Skeletal muscle satellite cell (primary cell): ENCODE measurements around the gene DSP.

Experiments used
- H3K27me3 ChIP-seq: 2 replicates; pipeline ENCODE4 v1.7.0; 2013; ENCODE audit warnings: low read length; ENCODE audit not compliant: control insufficient read depth, insufficient read depth
- H3K36me3 ChIP-seq: 2 replicates; pipeline ENCODE4 v1.7.0; 2013; ENCODE audit warnings: mild to moderate bottlenecking, control low read depth, low read length; ENCODE audit not compliant: insufficient read depth
- H3K4me1 ChIP-seq: 2 replicates; pipeline ENCODE4 v1.7.0; 2013; ENCODE audit warnings: low read length; ENCODE audit not compliant: control insufficient read depth, insufficient read depth
- H3K4me2 ChIP-seq: 2 replicates; pipeline ENCODE4 v1.7.0; 2013; ENCODE audit warnings: mild to moderate bottlenecking, low read length
- H3K4me3 ChIP-seq: 2 replicates; pipeline ENCODE4 v1.7.0; 2013; ENCODE audit warnings: low read length
- H3K9ac ChIP-seq: 2 replicates; pipeline ENCODE4 v1.7.0; 2013; ENCODE audit warnings: mild to moderate bottlenecking, low read depth, low read length, moderate library complexity
- H3K9me3 ChIP-seq: replicated peaks from 2 replicates; pipeline ENCODE4 v1.7.0; 2013; ENCODE audit warnings: mild to moderate bottlenecking, control low read depth, low read length

Gene DSP

GRCh38 chr6:7550433-7550801 lies 8.9 kb downstream of the DSP start:
- Histone ChIP-seq H3K9me3 (no peaks in the 10 kb centered on the region), H3K36me3 (no peaks in the 10 kb centered on the region), H3K4me3 (no peak overlapping the region), H3K4me1 (peaks cover 3% of the 10 kb centered on the region), H3K4me2 (no peak overlapping the region), H3K9ac (no peak overlapping the region), H3K27me3 (no peaks in the 10 kb centered on the region)

- Histone ChIP-seq H3K4me2 (no peak overlapping the region), H3K4me3 (no peak overlapping the region), H3K4me1 (no peaks in the 10 kb centered on the region), H3K9ac (no peak overlapping the region), H3K36me3 (no peaks in the 10 kb centered on the region), H3K27me3 (no peaks in the 10 kb centered on the region), H3K9me3 (no peaks in the 10 kb centered on the region)
Observed at GRCh38 chr6:7554533-7555275, 13.2 kb downstream of the DSP start.

GRCh38 chr6:7555671-7556070 lies 14.2 kb downstream of the DSP start:
- Histone ChIP-seq H3K4me1 (no peaks in the 10 kb centered on the region), H3K9ac (no peak overlapping the region), H3K4me2 (no peak overlapping the region), H3K36me3 (no peaks in the 10 kb centered on the region), H3K9me3 (no peaks in the 10 kb centered on the region), H3K4me3 (no peak overlapping the region), H3K27me3 (no peaks in the 10 kb centered on the region)

DNA sequence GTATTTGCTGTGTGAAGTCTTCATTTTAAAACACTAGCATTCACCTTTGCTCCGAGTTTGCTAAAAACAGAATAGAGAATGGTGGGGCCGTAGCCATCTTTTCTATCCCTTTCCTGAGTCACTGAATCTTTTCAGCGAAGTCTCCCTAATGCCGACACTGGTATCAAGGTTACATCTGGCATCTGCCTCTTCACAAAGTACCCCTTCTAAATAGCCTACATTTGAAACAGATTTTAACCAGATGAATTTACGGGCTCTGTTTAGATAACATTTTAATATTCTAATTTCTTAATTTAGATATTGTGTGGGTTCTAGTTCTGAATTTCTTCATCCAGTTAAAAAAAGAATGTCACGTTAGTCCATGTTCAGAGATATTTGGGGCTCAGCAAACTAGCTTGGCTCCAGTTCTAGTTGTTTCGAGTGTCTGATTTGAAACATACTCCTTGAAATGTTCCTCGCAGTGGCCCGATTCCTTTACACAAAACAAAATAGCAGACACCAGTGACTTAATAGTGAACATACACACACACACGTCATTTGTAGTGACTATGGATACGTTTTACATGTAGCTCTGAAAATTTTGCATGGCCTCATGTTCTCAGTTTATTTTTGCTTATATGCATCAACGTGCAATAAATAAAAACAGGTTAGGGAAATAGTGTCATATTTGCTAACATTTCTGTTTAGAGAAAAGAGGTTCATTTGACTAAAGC lies 15.1 kb downstream of the DSP start:
- Histone ChIP-seq H3K9me3 (no peaks in the 10 kb centered on the region), H3K36me3 (no peaks in the 10 kb centered on the region), H3K27me3 (no peaks in the 10 kb centered on the region), H3K4me1 (no peaks in the 10 kb centered on the region), H3K9ac (no peak overlapping the region), H3K4me2 (no peak overlapping the region), H3K4me3 (no peak overlapping the region)

- Histone ChIP-seq H3K9ac (no peak overlapping the region), H3K9me3 (no peaks in the 10 kb centered on the region), H3K4me1 (no peaks in the 10 kb centered on the region), H3K4me2 (no peak overlapping the region), H3K27me3 (no peaks in the 10 kb centered on the region), H3K4me3 (no peak overlapping the region), H3K36me3 (no peaks in the 10 kb centered on the region)
Observed at GRCh38 chr6:7557652-7558051, 16.2 kb downstream of the DSP start.

DNA sequence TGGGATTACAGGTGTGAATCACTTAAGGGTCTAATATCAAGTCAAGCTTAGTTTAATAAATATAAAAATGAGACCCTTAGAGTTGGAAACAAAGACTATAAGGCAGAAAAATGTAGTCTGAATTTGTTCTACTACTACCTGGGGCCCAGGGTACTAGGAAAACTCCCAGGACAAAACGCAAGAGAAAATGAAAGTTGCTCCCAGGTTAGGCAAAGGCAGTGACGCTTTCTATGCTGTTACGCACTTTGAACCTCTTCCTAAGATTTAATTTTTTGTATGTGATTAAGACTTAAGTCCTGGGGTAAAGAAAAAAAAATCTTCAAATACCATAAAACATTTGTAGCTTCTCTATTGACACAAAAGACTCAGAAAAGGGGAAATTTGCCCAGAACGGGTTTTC lies 17.3 kb downstream of the DSP start:
- H3K36me3 ChIP-seq = no peaks in the 10 kb centered on the region
- H3K9me3 ChIP-seq = no peaks in the 10 kb centered on the region
- no peaks in the 10 kb centered on the region for H3K4me1 ChIP-seq
- H3K4me3 ChIP-seq = no peak overlapping the region
- H3K4me2 ChIP-seq = no peak overlapping the region
- no peaks in the 10 kb centered on the region for H3K27me3 ChIP-seq
- H3K9ac ChIP-seq = no peak overlapping the region

DNA sequence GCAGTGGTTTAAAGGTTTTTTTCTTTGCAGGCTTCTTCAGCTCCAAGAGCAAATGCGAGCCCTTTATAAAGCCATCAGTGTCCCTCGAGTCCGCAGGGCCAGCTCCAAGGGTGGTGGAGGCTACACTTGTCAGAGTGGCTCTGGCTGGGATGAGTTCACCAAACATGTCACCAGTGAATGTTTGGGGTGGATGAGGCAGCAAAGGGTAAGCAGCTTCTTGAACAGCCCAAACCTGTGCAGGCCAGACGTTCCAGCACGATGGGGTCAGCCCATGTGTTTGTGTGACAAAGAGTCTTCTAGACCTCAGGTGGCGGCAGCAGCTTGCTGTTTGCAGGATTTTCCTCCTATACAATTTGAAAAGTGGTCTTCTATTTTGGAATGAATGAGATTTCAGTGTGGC lies 17.7 kb downstream of the DSP start:
- Histone ChIP-seq H3K4me3 (no peak overlapping the region), H3K27me3 (no peaks in the 10 kb centered on the region)

DNA sequence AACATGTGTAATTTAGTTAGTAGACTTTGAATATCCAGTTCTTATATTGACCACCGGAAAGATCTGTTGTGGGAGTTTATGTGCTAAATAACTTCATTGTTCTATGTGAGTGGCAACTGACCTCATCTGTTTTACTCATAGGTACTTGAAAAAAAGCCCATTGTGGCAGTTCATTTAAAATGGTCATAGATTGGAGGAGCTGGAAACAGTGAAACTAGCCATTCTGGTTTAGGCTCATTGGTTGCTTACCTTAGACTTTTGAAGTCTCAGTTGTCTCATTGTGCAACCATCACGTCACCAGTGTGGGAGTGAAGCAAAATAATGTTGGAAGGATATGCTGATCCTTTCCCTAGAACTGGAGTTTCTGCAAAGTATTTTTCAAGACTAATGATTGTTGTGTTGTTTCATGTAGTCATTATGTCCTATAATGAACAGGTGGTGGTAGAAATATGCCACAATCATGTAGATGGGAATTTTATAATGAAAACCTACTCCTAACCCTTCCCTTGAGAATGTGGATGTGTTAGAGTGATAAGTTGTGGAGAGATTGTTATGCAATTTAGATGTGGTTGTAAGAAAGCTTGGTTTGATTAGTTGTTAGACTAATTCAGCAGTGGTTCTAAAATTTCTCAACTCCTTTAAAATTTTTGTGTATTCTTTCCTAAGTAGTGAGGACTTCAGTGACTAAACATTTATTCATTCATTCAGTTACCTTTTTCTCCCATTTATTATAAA lies 18.3 kb downstream of the DSP start:
- H3K4me2 ChIP-seq = no peak overlapping the region
- no peaks in the 10 kb centered on the region for H3K36me3 ChIP-seq
- no peaks in the 10 kb centered on the region for H3K9me3 ChIP-seq
- H3K27me3 ChIP-seq = no peaks in the 10 kb centered on the region
- no peak overlapping the region for H3K9ac ChIP-seq
- no peaks in the 10 kb centered on the region for H3K4me1 ChIP-seq
- no peak overlapping the region for H3K4me3 ChIP-seq

More for the DNA sequence above, 17.7 kb downstream of the DSP start:
- Histone ChIP-seq H3K4me2 (no peak overlapping the region), H3K9me3 (no peaks in the 10 kb centered on the region), H3K9ac (no peak overlapping the region), H3K36me3 (no peaks in the 10 kb centered on the region), H3K4me1 (no peaks in the 10 kb centered on the region)

- no peaks in the 10 kb centered on the region for H3K36me3 ChIP-seq
- H3K27me3 ChIP-seq = no peaks in the 10 kb centered on the region
- H3K4me2 ChIP-seq = no peak overlapping the region
- no peak overlapping the region for H3K9ac ChIP-seq
- H3K9me3 ChIP-seq = no peaks in the 10 kb centered on the region
- H3K4me3 ChIP-seq = no peak overlapping the region
- H3K4me1 ChIP-seq = peaks cover 6% of the 10 kb centered on the region
Observed at GRCh38 chr6:7561153-7561964, 19.9 kb downstream of the DSP start.

- H3K27me3 ChIP-seq = no peaks in the 10 kb centered on the region
- H3K4me1 ChIP-seq = peaks cover 20% of the 10 kb centered on the region
- H3K36me3 ChIP-seq = no peaks in the 10 kb centered on the region
- no peak overlapping the region for H3K4me3 ChIP-seq
- H3K9me3 ChIP-seq = no peaks in the 10 kb centered on the region
- H3K9ac ChIP-seq = no peak overlapping the region
- H3K4me2 ChIP-seq = no peak overlapping the region
Observed at GRCh38 chr6:7562769-7563168, 21.3 kb downstream of the DSP start.

DNA sequence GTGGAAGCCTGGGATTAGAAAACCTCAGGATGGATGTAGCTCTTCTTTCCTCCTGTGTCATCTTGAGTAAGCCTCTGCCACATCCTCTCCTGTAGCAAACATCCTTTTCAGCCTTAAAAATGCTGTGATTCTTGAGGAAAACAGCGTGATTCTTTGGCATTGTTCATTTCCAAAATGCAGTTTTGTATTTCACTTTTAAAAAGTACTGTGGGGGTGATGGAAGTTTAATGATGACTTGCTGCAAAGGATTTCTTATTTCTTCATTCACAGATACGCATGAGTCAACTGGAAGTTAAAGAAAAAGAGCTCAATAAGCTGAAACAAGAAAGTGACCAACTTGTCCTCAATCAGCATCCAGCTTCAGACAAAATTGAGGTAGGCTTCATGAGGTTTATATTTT lies 24.6 kb downstream of the DSP start:
- Histone ChIP-seq H3K4me2 (no peak overlapping the region), H3K9ac (no peak overlapping the region), H3K36me3 (peaks cover 11% of the 10 kb centered on the region), H3K4me1 (peaks cover 26% of the 10 kb centered on the region), H3K27me3 (no peaks in the 10 kb centered on the region), H3K9me3 (no peaks in the 10 kb centered on the region), H3K4me3 (no peak overlapping the region)
